ENCODE data around the gene INPP4A. TPM values are rescaled to one million over a fixed set of nuclear protein-coding genes. Genes with fewer than 3 reads are reported as not detected.

The INPP4A gene
- polyA plus RNA-seq, 1 donor from 2014 or later = 51.4 TPM

- Histone ChIP-seq H2AFZ (ENCODE audit: low read depth, low read length) (no peak overlapping the region), H3K4me2 (ENCODE audit: low read length) (no peak overlapping the region), H3K9me2 (ENCODE audit: insufficient read depth, low read length) (no peaks in the 10 kb centered on the region), H3K27ac (ENCODE audit: low read length) (no peak overlapping the region), H3K4me3 (ENCODE audit: low read length) (no peak overlapping the region), H3K36me3 (ENCODE audit: insufficient read depth, low read length) (peaks cover 7% of the 10 kb centered on the region), H3K79me2 (replicated peaks; ENCODE audit: insufficient read depth, low read length) (no peaks in the 10 kb centered on the region), H3K9ac (ENCODE audit: low read length) (no peak overlapping the region), H3K9me3 (ENCODE audit: low read length) (no peaks in the 10 kb centered on the region), H3K27me3 (ENCODE audit: insufficient read depth, low read depth, low read length) (no peaks in the 10 kb centered on the region), H4K20me1 (ENCODE audit: insufficient read depth) (no peaks in the 10 kb centered on the region), H3F3A (ENCODE audit: insufficient read depth, low read length, poor library complexity, severe bottlenecking) (no peaks in the 10 kb centered on the region)
- no peak for TF ChIP-seq EP300 (conservative IDR thresholded peaks at IDR 0.05; ENCODE audit: poor library complexity, severe bottlenecking)
Observed at GRCh38 chr2:98539056-98539735, 94.5 kb downstream of the INPP4A start.

DNA sequence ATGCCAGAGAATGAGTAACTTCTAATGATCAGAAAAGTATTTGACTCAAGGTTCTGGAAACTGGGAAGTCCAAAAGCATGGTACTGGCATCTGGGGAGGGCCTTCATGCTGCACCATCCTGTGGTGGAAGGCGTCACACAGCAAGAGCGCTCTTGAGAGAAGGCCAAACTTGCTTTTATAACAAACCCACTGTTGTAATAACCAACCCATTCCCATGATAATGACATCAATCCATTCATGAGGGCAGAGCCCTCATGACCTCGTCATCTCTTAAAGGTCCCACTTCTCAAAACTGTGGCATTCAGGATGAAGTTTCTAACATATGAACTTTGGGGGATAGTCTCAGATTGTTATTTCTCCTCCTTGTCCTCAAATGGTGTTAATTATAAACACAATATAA lies 95.9 kb downstream of the INPP4A start:
- Histone ChIP-seq H3K9ac (ENCODE audit: low read length) (no peak overlapping the region), H3K4me3 (ENCODE audit: low read length) (no peak overlapping the region), H3K79me2 (replicated peaks; ENCODE audit: insufficient read depth, low read length) (no peaks in the 10 kb centered on the region), H3K9me2 (ENCODE audit: insufficient read depth, low read length) (no peaks in the 10 kb centered on the region), H2AFZ (ENCODE audit: low read depth, low read length) (no peak overlapping the region), H4K20me1 (ENCODE audit: insufficient read depth) (no peaks in the 10 kb centered on the region), H3K9me3 (ENCODE audit: low read length) (no peaks in the 10 kb centered on the region), H3K27ac (ENCODE audit: low read length) (no peak overlapping the region), H3K4me2 (ENCODE audit: low read length) (no peak overlapping the region), H3K36me3 (ENCODE audit: insufficient read depth, low read length) (peaks cover 7% of the 10 kb centered on the region), H3K27me3 (ENCODE audit: insufficient read depth, low read depth, low read length) (no peaks in the 10 kb centered on the region), H3F3A (ENCODE audit: insufficient read depth, low read length, poor library complexity, severe bottlenecking) (no peaks in the 10 kb centered on the region)
- no peak for TF ChIP-seq EZH2 (IDR thresholded peaks at IDR 0.05; ENCODE audit: borderline replicate concordance, insufficient read depth, low read length, poor library complexity, severe bottlenecking)
- TF ChIP-seq, protein P1, sequence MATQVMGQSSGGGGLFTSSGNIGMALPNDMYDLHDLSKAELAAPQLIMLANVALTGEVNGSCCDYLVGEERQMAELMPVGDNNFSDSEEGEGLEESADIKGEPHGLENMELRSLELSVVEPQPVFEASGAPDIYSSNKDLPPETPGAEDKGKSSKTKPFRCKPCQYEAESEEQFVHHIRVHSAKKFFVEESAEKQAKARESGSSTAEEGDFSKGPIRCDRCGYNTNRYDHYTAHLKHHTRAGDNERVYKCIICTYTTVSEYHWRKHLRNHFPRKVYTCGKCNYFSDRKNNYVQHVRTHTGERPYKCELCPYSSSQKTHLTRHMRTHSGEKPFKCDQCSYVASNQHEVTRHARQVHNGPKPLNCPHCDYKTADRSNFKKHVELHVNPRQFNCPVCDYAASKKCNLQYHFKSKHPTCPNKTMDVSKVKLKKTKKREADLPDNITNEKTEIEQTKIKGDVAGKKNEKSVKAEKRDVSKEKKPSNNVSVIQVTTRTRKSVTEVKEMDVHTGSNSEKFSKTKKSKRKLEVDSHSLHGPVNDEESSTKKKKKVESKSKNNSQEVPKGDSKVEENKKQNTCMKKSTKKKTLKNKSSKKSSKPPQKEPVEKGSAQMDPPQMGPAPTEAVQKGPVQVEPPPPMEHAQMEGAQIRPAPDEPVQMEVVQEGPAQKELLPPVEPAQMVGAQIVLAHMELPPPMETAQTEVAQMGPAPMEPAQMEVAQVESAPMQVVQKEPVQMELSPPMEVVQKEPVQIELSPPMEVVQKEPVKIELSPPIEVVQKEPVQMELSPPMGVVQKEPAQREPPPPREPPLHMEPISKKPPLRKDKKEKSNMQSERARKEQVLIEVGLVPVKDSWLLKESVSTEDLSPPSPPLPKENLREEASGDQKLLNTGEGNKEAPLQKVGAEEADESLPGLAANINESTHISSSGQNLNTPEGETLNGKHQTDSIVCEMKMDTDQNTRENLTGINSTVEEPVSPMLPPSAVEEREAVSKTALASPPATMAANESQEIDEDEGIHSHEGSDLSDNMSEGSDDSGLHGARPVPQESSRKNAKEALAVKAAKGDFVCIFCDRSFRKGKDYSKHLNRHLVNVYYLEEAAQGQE (IDR thresholded peaks at IDR 0.05; ENCODE audit: borderline replicate concordance) = no peak
- no peak for TF ChIP-seq SMC3 (conservative IDR thresholded peaks at IDR 0.05; ENCODE audit: poor library complexity)
- TF ChIP-seq POLR2AphosphoS5 (IDR thresholded peaks at IDR 0.05) = no peak
- TF ChIP-seq CTCF (IDR thresholded peaks at IDR 0.05; ENCODE audit: poor library complexity, severe bottlenecking) = no peak
- no peak for TF ChIP-seq TAF1 (IDR thresholded peaks at IDR 0.05; ENCODE audit: low read depth)
- no peak for TF ChIP-seq EP300 (conservative IDR thresholded peaks at IDR 0.05; ENCODE audit: poor library complexity, severe bottlenecking)
- TF ChIP-seq MXI1 (conservative IDR thresholded peaks at IDR 0.05; ENCODE audit: poor library complexity, severe bottlenecking) = no peak
- no peak for TF ChIP-seq RAD21 (conservative IDR thresholded peaks at IDR 0.05)
